Measurements from ENCODE around the gene AAMP.

AAMP gene

DNA sequence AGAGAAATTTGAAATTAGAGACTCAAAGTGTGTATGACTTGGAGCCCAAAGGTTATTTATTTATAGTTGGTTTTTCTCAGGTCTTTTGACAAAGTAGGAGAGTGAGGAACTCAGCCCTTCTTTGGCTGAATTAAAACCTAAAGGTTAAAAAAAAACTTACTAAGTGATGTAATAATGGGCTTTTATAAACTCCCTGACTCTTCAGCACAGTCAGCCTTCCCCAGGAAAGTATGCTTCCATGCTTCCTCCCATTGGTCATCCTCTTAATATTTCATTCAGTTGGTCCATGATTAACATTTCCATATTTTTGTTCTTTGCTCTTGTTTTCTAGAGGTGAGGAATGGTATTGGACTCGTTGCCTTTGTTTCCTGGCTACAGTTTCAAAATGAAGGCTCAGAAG lies 45.8 kb downstream of the AAMP start:
- DNase-seq (ENCODE audit: low read depth in 1 of 2, low spot score in 1 of 2): no peak

DNA sequence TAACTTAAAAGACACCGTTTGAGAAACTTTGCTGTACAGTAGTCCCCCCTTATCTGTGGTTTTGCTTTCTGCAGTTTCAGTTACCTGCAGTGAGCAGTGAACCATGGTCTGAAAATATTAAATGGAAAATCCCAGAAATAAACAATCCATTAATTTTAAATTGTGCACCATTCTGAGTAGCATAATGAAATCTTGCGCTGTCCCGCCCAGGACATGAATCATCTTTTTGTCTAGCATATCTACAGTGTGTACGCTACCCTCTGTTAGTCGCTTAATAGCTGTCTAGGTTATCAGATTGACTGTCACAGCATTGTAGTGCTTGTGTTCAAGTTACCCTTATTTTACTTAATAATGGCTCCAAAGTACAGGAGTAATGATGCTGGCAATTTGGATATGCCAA lies 46.9 kb downstream of the AAMP start:
- no peak for DNase-seq (ENCODE audit: low read depth in 1 of 2, low spot score in 1 of 2)

DNA sequence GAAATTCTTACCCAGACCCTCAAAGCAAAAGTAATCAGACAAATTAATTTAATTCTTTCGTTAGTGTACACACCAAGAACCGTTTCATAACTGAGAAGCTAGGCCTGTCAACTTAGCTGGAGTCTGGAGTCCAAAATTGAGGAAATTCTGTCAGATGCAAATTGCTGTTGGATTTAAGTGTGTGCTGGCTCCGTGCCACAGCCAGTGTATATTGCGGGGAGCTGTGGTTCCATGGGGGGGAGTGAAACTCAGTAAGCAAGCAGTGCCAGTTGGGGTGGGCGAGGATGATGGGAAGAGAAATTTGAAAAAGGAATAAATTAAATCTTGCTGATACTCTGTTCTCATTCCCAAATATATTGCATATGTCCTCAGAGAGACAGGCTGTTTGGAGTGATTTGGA lies 48.9 kb downstream of the AAMP start:
- DNase-seq (ENCODE audit: low read depth in 1 of 2, low spot score in 1 of 2): no peak

DNA sequence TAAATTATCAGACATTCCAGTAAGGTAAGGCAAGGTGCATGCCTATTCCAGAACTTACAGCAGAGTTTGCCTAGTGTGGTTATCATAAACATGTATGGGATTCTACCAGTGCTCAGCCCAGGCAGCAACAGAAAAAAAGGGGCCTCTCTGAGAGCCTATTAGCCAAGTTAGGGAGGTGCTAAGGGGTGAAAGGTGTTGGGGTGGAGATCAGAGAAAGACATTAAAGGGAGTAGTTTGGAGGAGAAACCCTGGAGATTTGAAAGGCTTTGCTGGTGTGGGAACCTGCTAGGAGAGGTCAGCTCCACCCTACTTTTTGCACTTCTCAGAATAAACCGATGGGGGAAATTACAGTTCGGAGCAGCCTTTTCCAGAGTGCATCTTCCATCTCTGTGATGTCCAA lies 50.0 kb downstream of the AAMP start:
- no peak for DNase-seq (ENCODE audit: low read depth in 1 of 2, low spot score in 1 of 2)

DNA sequence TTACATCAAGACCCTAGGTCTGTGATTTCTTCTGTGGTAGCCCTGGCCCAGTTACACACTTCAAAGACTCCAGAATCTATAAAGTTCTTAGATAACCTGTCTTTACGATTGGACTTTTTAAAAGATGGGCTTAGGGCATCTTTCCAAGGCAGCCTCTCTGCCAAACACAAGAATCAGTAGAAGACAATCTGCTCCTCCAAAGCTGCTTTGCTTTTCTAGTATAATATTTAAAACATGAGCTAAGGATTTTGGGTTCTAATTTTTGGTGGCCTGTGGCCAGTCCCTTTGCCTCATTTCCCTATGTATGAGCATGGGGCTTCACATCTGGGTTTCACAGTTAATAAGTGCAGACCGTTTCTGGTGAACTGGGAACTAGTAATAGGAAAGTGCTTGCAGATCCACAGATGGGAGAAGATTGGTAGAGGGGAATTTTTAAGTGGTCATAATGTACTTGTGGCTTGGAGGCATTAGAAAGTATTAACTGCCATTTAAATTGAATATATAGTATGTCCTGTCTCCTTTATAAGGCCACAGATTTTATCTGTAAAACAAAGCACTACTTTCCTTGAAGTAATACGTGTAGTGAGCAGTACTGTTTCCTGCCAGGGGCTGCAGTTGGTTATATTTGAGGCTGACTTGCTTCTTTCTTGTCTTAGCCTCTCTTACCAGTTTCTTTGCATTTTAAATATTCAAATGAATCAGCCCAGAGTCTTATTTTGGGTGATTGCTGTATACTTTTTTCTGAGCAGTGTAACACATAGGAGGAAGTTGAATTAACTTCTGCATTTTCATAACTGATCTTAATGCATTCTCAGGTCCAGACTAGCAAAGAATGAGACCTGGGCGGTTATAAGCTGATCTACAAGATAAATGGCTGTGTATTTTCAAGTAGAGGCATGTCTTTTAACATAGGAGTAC lies 51.4 kb downstream of the AAMP start:
- no peak for DNase-seq (ENCODE audit: low read depth in 1 of 2, low spot score in 1 of 2)

DNA sequence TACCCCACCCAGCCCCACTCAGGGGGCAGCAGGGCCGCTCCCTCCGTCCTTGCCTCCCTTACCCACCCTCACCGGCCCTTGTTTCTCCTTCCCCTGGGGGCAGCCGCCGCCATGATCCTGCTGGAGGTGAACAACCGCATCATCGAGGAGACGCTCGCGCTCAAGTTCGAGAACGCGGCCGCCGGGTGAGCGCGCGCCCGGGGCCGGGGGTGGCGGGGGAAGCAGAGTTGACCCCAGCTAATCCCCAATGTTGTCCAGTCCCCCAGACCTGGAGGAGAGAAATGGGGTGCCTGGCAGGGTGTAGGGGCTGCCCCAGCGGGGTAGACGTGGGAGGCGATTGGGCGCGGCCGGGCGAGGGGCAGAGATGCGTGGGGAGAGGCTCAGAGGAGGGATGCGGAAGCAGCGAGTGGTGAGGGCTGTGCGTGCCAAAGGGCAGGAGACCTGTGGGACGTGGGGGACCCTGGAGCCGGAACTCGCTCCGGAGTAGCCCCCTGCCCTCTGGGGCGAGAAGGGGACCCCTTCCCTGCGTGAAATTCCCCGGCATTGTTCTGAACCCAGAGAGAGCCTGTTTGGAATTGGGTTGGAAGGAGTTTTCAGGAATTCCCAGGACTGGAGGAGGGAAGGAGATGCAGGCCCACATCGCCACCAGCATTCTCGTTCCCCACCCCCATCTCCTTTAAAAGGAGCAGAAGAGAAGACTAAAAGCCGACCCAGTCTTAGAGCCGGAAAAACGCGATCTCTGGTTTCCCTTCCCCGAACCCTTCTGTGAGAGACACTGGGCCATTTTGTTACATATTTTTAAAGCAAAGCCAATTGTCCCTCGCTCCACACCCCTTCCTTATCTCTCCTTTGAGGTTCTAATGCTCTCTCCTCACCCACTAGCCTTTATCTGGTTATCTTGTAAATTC lies 52.3 kb downstream of the AAMP start:
- peak; percentile 44 to 63 for DNase-seq (ENCODE audit: low read depth in 1 of 2, low spot score in 1 of 2)

DNA sequence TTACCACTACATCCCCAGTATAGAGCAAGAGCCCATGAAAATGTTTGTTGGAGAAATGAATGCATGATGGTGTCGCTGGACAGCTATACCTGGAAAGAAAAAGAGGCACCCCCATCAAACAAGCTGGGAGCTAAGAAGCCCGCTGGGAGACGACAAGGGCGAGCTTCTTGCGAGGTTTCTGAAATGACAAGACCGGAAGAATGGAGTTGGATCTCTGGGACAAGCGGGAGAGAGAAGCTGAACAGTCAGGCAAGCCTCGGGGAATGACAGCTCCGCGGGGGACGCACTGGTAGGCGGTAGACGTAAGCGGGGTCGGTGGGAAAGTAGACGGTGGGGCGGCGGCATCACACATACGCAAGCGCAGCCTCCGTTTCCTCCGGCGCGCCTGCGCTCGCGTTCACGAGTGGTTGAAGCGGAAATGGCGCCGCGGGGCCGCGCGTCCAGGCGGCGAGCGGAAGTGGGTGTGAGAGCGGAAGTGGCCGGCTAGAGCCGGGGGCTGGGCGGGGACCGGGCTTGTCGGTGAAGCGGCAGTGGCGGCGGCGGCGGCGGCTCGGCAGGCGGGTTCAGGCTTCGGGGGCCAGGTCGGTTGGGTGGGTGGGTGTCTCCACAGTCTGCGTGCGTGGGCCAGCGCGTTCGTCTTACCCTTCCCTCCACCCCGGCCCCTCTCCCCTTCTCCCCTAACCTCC lies 53.1 kb downstream of the AAMP start, which contains the start of gene ARPC2:
ARPC2 (plus strand) TSS at position 516 of the 686 bp plus-strand sequence. CDS start 282 bp downstream, outside the sequence.
- DNase-seq (ENCODE audit: low read depth in 1 of 2, low spot score in 1 of 2): peak; percentile 85 to 90

DNA sequence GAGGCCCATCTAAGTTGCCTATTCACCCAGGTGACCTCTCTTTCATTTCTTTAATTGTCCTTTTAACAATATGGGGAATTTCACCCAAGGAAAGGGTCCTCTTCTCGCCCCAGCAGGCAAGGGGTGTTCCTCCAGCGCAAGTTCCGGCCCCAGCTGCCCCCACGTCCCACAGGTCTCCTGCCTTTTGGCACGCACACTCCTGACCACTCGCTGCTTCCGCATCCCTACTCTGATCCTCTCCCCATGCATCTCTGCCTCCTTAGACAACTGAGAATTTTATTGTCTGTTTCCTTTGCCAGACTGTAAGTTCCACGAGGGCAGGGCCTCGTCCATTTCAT lies 53.6 kb downstream of the AAMP start:
- no peak for DNase-seq (ENCODE audit: low read depth in 1 of 2, low spot score in 1 of 2)

Measured in activated CD4-positive, alpha-beta T cell treated with anti-CD3 and anti-CD28 coated beads, Interleukin-2, amount 50 U/mL, for 24 hours (primary cell).